ENCODE results near the gene RALGDS.

RALGDS gene

GRCh38 chr9:133078486-133078885 lies 42.6 kb downstream of the RALGDS start:
- no peak for TF ChIP-seq GABPA (IDR thresholded peaks at IDR 0.05; ENCODE audit: low read depth)
- TF ChIP-seq SPI1 (IDR thresholded peaks at IDR 0.05; ENCODE audit: borderline replicate concordance, low read depth): no peak
- TF ChIP-seq POLR2AphosphoS5 (IDR thresholded peaks at IDR 0.05; ENCODE audit: low read depth): no peak
- DNase-seq (ENCODE audit: low read depth in 1 of 2, low spot score in 1 of 2): no peak
- Histone ChIP-seq H3K27me3 (ENCODE audit: insufficient read depth, poor library complexity, severe bottlenecking) (no peaks in the 10 kb centered on the region), H3K27ac (replicated peaks) (no peak overlapping the region), H3K4me3 (replicated peaks; ENCODE audit: insufficient read depth, low read length) (no peak overlapping the region)

- no peaks in the 10 kb centered on the region for H3K27me3 ChIP-seq (ENCODE audit: insufficient read depth, poor library complexity, severe bottlenecking)
- TF ChIP-seq, protein P1, sequence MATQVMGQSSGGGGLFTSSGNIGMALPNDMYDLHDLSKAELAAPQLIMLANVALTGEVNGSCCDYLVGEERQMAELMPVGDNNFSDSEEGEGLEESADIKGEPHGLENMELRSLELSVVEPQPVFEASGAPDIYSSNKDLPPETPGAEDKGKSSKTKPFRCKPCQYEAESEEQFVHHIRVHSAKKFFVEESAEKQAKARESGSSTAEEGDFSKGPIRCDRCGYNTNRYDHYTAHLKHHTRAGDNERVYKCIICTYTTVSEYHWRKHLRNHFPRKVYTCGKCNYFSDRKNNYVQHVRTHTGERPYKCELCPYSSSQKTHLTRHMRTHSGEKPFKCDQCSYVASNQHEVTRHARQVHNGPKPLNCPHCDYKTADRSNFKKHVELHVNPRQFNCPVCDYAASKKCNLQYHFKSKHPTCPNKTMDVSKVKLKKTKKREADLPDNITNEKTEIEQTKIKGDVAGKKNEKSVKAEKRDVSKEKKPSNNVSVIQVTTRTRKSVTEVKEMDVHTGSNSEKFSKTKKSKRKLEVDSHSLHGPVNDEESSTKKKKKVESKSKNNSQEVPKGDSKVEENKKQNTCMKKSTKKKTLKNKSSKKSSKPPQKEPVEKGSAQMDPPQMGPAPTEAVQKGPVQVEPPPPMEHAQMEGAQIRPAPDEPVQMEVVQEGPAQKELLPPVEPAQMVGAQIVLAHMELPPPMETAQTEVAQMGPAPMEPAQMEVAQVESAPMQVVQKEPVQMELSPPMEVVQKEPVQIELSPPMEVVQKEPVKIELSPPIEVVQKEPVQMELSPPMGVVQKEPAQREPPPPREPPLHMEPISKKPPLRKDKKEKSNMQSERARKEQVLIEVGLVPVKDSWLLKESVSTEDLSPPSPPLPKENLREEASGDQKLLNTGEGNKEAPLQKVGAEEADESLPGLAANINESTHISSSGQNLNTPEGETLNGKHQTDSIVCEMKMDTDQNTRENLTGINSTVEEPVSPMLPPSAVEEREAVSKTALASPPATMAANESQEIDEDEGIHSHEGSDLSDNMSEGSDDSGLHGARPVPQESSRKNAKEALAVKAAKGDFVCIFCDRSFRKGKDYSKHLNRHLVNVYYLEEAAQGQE (IDR thresholded peaks at IDR 0.05; ENCODE audit: insufficient replicate concordance, low read depth): no peak
- no peak for TF ChIP-seq CTCF (IDR thresholded peaks at IDR 0.05; ENCODE audit: insufficient read depth, low read length)
- no peak for TF ChIP-seq GABPA (IDR thresholded peaks at IDR 0.05; ENCODE audit: low read depth)
- no peak for TF ChIP-seq POLR2AphosphoS5 (IDR thresholded peaks at IDR 0.05; ENCODE audit: low read depth)
- no peak for TF ChIP-seq SPI1 (IDR thresholded peaks at IDR 0.05; ENCODE audit: borderline replicate concordance, low read depth)
- DNase-seq (ENCODE audit: low read depth in 1 of 2, low spot score in 1 of 2): no peak
- no peak overlapping the region for H3K4me3 ChIP-seq (replicated peaks; ENCODE audit: insufficient read depth, low read length)
- H3K27ac ChIP-seq (replicated peaks): no peak overlapping the region
Observed at GRCh38 chr9:133076691-133077090, 44.3 kb downstream of the RALGDS start.

GRCh38 chr9:133075925-133076630 lies 45.0 kb downstream of the RALGDS start:
- no peak overlapping the region for H3K27ac ChIP-seq (replicated peaks)
- H3K27me3 ChIP-seq (ENCODE audit: insufficient read depth, poor library complexity, severe bottlenecking): no peaks in the 10 kb centered on the region
- H3K4me3 ChIP-seq (replicated peaks; ENCODE audit: insufficient read depth, low read length): no peak overlapping the region
- TF ChIP-seq CTCF (IDR thresholded peaks at IDR 0.05; ENCODE audit: insufficient read depth, low read length) (no peak), SPI1 (IDR thresholded peaks at IDR 0.05; ENCODE audit: borderline replicate concordance, low read depth) (no peak), POLR2AphosphoS5 (IDR thresholded peaks at IDR 0.05; ENCODE audit: low read depth) (no peak), GABPA (IDR thresholded peaks at IDR 0.05; ENCODE audit: low read depth) (no peak)
- TF ChIP-seq, protein P1 (IDR thresholded peaks at IDR 0.05; ENCODE audit: insufficient replicate concordance, low read depth): no peak
- no peak for DNase-seq (ENCODE audit: low read depth in 1 of 2, low spot score in 1 of 2)

GRCh38 chr9:133074111-133074651 lies 46.9 kb downstream of the RALGDS start:
- no peak for TF ChIP-seq GABPA (IDR thresholded peaks at IDR 0.05; ENCODE audit: low read depth)
- no peak for TF ChIP-seq CTCF (IDR thresholded peaks at IDR 0.05; ENCODE audit: insufficient read depth, low read length)
- TF ChIP-seq, protein P1 (IDR thresholded peaks at IDR 0.05; ENCODE audit: insufficient replicate concordance, low read depth): no peak
- no peak for TF ChIP-seq SPI1 (IDR thresholded peaks at IDR 0.05; ENCODE audit: borderline replicate concordance, low read depth)
- no peak for TF ChIP-seq POLR2AphosphoS5 (IDR thresholded peaks at IDR 0.05; ENCODE audit: low read depth)
- H3K27me3 ChIP-seq (ENCODE audit: insufficient read depth, poor library complexity, severe bottlenecking): no peaks in the 10 kb centered on the region
- H3K4me3 ChIP-seq (replicated peaks; ENCODE audit: insufficient read depth, low read length): no peak overlapping the region
- no peak for DNase-seq (ENCODE audit: low read depth in 1 of 2, low spot score in 1 of 2)
- H3K27ac ChIP-seq (replicated peaks): no peak overlapping the region
